ENCODE results near the gene ZBTB20.

GRCh38 chr3:114508208-114508607 lies 638.9 kb downstream of the ZBTB20 start:
- TF ChIP-seq CTCF (IDR thresholded peaks at IDR 0.05; ENCODE audit: low read depth, low read length) (no peak), EZH2phosphoT487 (IDR thresholded peaks at IDR 0.05; ENCODE audit: low read depth) (no peak)

All from OCI-LY3 (cell line).